A549 (cell line): Measurements from ENCODE around the gene BTBD7. TPM values are rescaled to one million over a fixed set of nuclear protein-coding genes. Genes with fewer than 3 reads are reported as not detected.

ENCODE experiments used
- ATAC-seq, 2 experiments: fragments of 200-7000 bp in 1 of 2; fragments of >200 bp in 1 of 2; cut with Nextera tagmentation in 1 of 2; cut with Tn5 transposase in 1 of 2; 3 replicates each; pipeline versions ENCODE4 v1.8.0 to v1.9.1; 2018 to 2020; ENCODE audit warnings: mild to moderate bottlenecking in 1 of 2, moderate library complexity in 1 of 2
- CTCF ChIA-PET: fragments of 300-600 bp; sonication (Branson Sonifier 250); formaldehyde crosslinking; extraction: SDS; loops from one replicate; lab custom pipeline; 2021; ENCODE audit warnings: antibody characterized with exemption, inconsistent platforms; lab: Yijun Ruan, JAX
- POLR2A ChIA-PET: fragments of 350-600 bp; formaldehyde crosslinking; extraction: SDS; loops from one replicate; lab custom pipeline; 2021; ENCODE audit warnings: antibody characterized with exemption, inconsistent platforms; lab: Yijun Ruan, JAX
- DNase-seq, 2 experiments: peaks; one replicate each; pipeline versions ENCODE4 v3.0.0 to v3.0.0-alpha.2; 2011 to 2016; ENCODE audit warnings: low read depth in 1 of 2, low spot score in 1 of 2
- FAIRE-seq: peaks from 2 replicates; lab custom pipeline; 2011; peaks lifted over from hg19 to GRCh38; lab: Jason Lieb, UNC
- H3K27ac ChIP-seq, 2 experiments: fragments of >200 bp; sonication (Bioruptor Twin); formaldehyde crosslinking; 3 replicates each; pipeline ENCODE4 v1.5.1; 2016 to 2017
- H3K4me1 ChIP-seq: fragments of >200 bp; sonication (Bioruptor Twin); formaldehyde crosslinking; 3 replicates; pipeline ENCODE4 v1.6.1; 2016
- H3K4me2 ChIP-seq: fragments of >200 bp; sonication (Bioruptor Twin); formaldehyde crosslinking; 3 replicates; pipeline ENCODE4 v1.6.1; 2016
- H3K4me3 ChIP-seq: fragments of >200 bp; sonication (Bioruptor Twin); formaldehyde crosslinking; 3 replicates; pipeline ENCODE4 v1.5.1; 2016
- H3K9me3 ChIP-seq: fragments of >200 bp; sonication (Bioruptor Twin); formaldehyde crosslinking; 3 replicates; pipeline ENCODE4 v1.6.1; 2016
- BHLHE40 ChIP-seq: IDR thresholded peaks from 2 replicates; pipeline ENCODE4 v1.6.1; 2012; ENCODE audit warnings: low read depth, low read length, inconsistent platforms
- CBX2 ChIP-seq: fragments of 200-600 bp; sonication (generic); IDR thresholded peaks from 2 replicates; pipeline ENCODE4 v1.6.1; 2016; ENCODE audit warnings: low read depth, mild to moderate bottlenecking, borderline replicate concordance
- CEBPB ChIP-seq, 2 experiments: fragments of >200 bp in 1 of 2; sonication (Bioruptor Twin) in 1 of 2; formaldehyde crosslinking in 1 of 2; IDR thresholded peaks; 2 replicates each; pipeline ENCODE4 v1.6.1; 2012 to 2016
- CHD2 ChIP-seq: fragments of 150-350 bp; IDR thresholded peaks from 2 replicates; pipeline ENCODE4 v1.6.1; 2014; ENCODE audit warnings: low read length; ENCODE audit not compliant: partially characterized antibody
- CHD4 ChIP-seq: fragments of 200-600 bp; sonication (generic); IDR thresholded peaks from 2 replicates; pipeline ENCODE4 v1.6.1; 2016; ENCODE audit warnings: antibody characterized with exemption, mild to moderate bottlenecking, borderline replicate concordance
- FOSB ChIP-seq: fragments of 250-450 bp; sonication (Bioruptor Pico); IDR thresholded peaks from 2 replicates; pipeline ENCODE4 v1.5.0; 2020; ENCODE audit warnings: mild to moderate bottlenecking, moderate library complexity
- FOSL2 ChIP-seq, 2 experiments: fragments of 450-650 bp in 1 of 2; fragments of >200 bp in 1 of 2; sonication (Bioruptor Twin) in 1 of 2; formaldehyde crosslinking; IDR thresholded peaks; 2 replicates each; pipeline versions ENCODE4 v1.5.0 to v1.6.1; 2016 to 2020; ENCODE audit warnings: mild to moderate bottlenecking in 1 of 2, moderate library complexity in 1 of 2
- FOXS1 ChIP-seq: fragments of 250-450 bp; sonication (Bioruptor Pico); IDR thresholded peaks from 2 replicates; pipeline ENCODE4 v1.5.0; 2020; ENCODE audit warnings: mild to moderate bottlenecking, moderate library complexity
- HDAC2 ChIP-seq: fragments of 200-600 bp; sonication (generic); IDR thresholded peaks from 2 replicates; pipeline ENCODE4 v1.6.1; 2016
- JUN ChIP-seq, 2 experiments: fragments of >200 bp; sonication (Bioruptor Twin); formaldehyde crosslinking; IDR thresholded peaks; 2 replicates in 1 of 2; 3 replicates in 1 of 2; pipeline ENCODE4 v1.6.1; 2016 to 2017
- JUNB ChIP-seq: fragments of >200 bp; sonication (Bioruptor Twin); formaldehyde crosslinking; IDR thresholded peaks from 2 replicates; pipeline ENCODE4 v1.6.1; 2016
- MAZ ChIP-seq: fragments of 150-350 bp; IDR thresholded peaks from 2 replicates; pipeline ENCODE4 v1.6.1; 2014; ENCODE audit warnings: antibody characterized with exemption, low read depth, low read length, borderline replicate concordance
- PHF8 ChIP-seq: fragments of 200-600 bp; sonication (generic); IDR thresholded peaks from 2 replicates; pipeline ENCODE4 v1.6.1; 2016; ENCODE audit warnings: low read depth, mild to moderate bottlenecking, antibody characterized with exemption, moderate library complexity, borderline replicate concordance
- RARB ChIP-seq: fragments of 250-450 bp; sonication (Bioruptor Pico); IDR thresholded peaks from 2 replicates; pipeline ENCODE4 v1.8.0; 2021; ENCODE audit warnings: mild to moderate bottlenecking, moderate library complexity
- RCOR1 ChIP-seq: fragments of 150-350 bp; IDR thresholded peaks from 2 replicates; pipeline ENCODE4 v1.6.1; 2014; ENCODE audit warnings: antibody characterized with exemption, low read length, low read depth
- RFX5 ChIP-seq: fragments of 450-650 bp; IDR thresholded peaks from 2 replicates; pipeline ENCODE4 v1.7.1; 2014; ENCODE audit warnings: antibody characterized with exemption, mild to moderate bottlenecking, moderate library complexity
- RNF2 ChIP-seq: fragments of 200-600 bp; sonication (generic); IDR thresholded peaks from 2 replicates; pipeline ENCODE4 v1.6.1; 2016; ENCODE audit warnings: low read depth, mild to moderate bottlenecking, antibody characterized with exemption, moderate library complexity, borderline replicate concordance
- SMC3 ChIP-seq: fragments of >200 bp; sonication (Bioruptor Twin); formaldehyde crosslinking; IDR thresholded peaks from 3 replicates; pipeline ENCODE4 v1.6.1; 2018; ENCODE audit warnings: inconsistent platforms
- SREBF2 ChIP-seq: fragments of 450-650 bp; IDR thresholded peaks from 2 replicates; pipeline ENCODE4 v1.6.1; 2014; ENCODE audit warnings: mild to moderate bottlenecking, moderate library complexity
- TP53 ChIP-seq: fragments of 250-450 bp; sonication (Bioruptor Pico); IDR thresholded peaks from 2 replicates; pipeline ENCODE4 v1.5.0; 2021; ENCODE audit warnings: mild to moderate bottlenecking, moderate library complexity
- ZC3H11A ChIP-seq: fragments of 450-650 bp; IDR thresholded peaks from 2 replicates; pipeline ENCODE4 v1.6.1; 2014; ENCODE audit warnings: antibody characterized with exemption, mild to moderate bottlenecking
- whole genome bisulfite sequencing: methylation state at CpG from one replicate; pipeline ENCODE4 v1.1.6; 2017; ENCODE audit errors: missing lambda C conversion rate; 5-methylcytosine and 5-hydroxymethylcytosine counted together
- polyA plus RNA-seq, 4 experiments: library from polyadenylated mRNA; depleted of rRNA in 3 of 4; stranded (reverse); fragments of >200 nt; fragmentation: RNase III in 1 of 4; extraction: RNeasy Plus Mini Kit Qiagen cat#74134 plus additional on column Dnase treatment in 1 of 4; gene quantifications; 2 replicates in 3 of 4; 3 replicates in 1 of 4; pipeline ENCODE4 v1.2.3, GENCODE V29; 2011 to 2017
- TF ChIP-seq, protein P1 (sequence below): fragments of 250-450 bp; sonication (Bioruptor Pico); IDR thresholded peaks from 2 replicates; pipeline ENCODE4 v1.5.0; 2020; ENCODE audit warnings: low read depth, mild to moderate bottlenecking, moderate library complexity
- TF ChIP-seq, protein P2 (sequence below): fragments of 450-650 bp; IDR thresholded peaks from 2 replicates; pipeline ENCODE4 v1.6.1; 2014; ENCODE audit warnings: antibody characterized with exemption
- TF ChIP-seq, protein P3 (sequence below): fragments of >200 bp; sonication (Bioruptor Twin); formaldehyde crosslinking; IDR thresholded peaks from 3 replicates; pipeline ENCODE4 v1.5.1; 2016
- TF ChIP-seq, protein P4 (sequence below): IDR thresholded peaks from 2 replicates; pipeline ENCODE4 v1.6.1; 2012
- TF ChIP-seq, protein P5 (sequence below): fragments of >200 bp; sonication (Bioruptor Twin); formaldehyde crosslinking; IDR thresholded peaks from 2 replicates; pipeline ENCODE4 v1.6.1; 2016
- TF ChIP-seq, protein P6 (sequence below): fragments of 250-450 bp; sonication (Bioruptor Pico); IDR thresholded peaks from 2 replicates; pipeline ENCODE4 v1.5.0; 2021; ENCODE audit warnings: mild to moderate bottlenecking, moderate library complexity, borderline replicate concordance

Gene BTBD7
- polyA plus RNA-seq, 2 of the 4 experiments (the other 2 are of a cell fraction), result 11.1 to 17.4 TPM

DNA sequence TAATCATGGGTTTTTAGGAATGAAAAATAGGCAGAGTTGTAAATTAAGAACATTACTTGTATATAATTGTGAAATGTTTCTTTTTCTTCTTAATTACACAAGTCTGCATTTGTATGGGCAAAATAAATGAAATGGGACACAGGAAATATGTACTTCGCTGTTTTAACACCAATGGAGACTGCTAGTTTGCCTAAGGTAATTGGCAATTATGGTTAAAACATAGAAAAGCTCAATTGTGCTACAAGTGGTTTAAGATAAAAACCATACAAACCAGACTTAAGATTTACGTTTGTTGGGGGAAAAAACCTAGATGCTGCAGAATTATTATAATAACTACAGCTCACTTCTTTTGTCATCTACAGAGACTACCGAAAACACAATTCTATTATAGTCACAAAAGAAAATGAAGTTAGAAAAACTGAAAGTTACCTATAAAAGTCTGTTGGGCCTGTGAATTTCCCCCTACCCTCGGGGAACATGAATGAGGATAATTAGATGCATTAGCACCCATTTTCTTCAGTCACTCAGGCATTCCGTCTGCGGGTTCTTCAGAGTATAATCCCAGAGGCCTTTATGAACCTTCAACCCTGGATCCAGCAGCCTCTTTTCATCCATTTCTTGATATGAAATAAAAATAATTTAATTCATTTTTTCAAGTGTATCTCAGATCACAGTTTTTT lies 37.2 kb downstream of the BTBD7 start:
- ATAC-seq, result no peak
- FAIRE-seq, result no peak
- TF ChIP-seq, protein P1, sequence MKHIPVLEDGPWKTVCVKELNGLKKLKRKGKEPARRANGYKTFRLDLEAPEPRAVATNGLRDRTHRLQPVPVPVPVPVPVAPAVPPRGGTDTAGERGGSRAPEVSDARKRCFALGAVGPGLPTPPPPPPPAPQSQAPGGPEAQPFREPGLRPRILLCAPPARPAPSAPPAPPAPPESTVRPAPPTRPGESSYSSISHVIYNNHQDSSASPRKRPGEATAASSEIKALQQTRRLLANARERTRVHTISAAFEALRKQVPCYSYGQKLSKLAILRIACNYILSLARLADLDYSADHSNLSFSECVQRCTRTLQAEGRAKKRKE (CRISPR knock-in tag), result no peak
- TF ChIP-seq RFX5, result no peak
- TF ChIP-seq, protein P2, sequence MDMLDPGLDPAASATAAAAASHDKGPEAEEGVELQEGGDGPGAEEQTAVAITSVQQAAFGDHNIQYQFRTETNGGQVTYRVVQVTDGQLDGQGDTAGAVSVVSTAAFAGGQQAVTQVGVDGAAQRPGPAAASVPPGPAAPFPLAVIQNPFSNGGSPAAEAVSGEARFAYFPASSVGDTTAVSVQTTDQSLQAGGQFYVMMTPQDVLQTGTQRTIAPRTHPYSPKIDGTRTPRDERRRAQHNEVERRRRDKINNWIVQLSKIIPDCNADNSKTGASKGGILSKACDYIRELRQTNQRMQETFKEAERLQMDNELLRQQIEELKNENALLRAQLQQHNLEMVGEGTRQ, result no peak
- no peak for TF ChIP-seq RNF2
- TF ChIP-seq FOXS1 (CRISPR knock-in tag), result no peak
- no peak for TF ChIP-seq CHD4
- TF ChIP-seq ZC3H11A, result no peak
- TF ChIP-seq, protein P3, sequence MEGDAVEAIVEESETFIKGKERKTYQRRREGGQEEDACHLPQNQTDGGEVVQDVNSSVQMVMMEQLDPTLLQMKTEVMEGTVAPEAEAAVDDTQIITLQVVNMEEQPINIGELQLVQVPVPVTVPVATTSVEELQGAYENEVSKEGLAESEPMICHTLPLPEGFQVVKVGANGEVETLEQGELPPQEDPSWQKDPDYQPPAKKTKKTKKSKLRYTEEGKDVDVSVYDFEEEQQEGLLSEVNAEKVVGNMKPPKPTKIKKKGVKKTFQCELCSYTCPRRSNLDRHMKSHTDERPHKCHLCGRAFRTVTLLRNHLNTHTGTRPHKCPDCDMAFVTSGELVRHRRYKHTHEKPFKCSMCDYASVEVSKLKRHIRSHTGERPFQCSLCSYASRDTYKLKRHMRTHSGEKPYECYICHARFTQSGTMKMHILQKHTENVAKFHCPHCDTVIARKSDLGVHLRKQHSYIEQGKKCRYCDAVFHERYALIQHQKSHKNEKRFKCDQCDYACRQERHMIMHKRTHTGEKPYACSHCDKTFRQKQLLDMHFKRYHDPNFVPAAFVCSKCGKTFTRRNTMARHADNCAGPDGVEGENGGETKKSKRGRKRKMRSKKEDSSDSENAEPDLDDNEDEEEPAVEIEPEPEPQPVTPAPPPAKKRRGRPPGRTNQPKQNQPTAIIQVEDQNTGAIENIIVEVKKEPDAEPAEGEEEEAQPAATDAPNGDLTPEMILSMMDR, result no peak
- no peak for TF ChIP-seq JUNB
- no peak for TF ChIP-seq MAZ
- TF ChIP-seq, protein P4, sequence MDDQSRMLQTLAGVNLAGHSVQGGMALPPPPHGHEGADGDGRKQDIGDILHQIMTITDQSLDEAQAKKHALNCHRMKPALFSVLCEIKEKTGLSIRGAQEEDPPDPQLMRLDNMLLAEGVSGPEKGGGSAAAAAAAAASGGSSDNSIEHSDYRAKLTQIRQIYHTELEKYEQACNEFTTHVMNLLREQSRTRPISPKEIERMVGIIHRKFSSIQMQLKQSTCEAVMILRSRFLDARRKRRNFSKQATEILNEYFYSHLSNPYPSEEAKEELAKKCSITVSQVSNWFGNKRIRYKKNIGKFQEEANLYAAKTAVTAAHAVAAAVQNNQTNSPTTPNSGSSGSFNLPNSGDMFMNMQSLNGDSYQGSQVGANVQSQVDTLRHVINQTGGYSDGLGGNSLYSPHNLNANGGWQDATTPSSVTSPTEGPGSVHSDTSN, result no peak
- TF ChIP-seq, protein P5, sequence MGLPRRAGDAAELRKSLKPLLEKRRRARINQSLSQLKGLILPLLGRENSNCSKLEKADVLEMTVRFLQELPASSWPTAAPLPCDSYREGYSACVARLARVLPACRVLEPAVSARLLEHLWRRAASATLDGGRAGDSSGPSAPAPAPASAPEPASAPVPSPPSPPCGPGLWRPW, result no peak
- TF ChIP-seq TP53, result no peak
- TF ChIP-seq FOSL2 (IDR thresholded peaks at IDR 0.05), result no peak
- no peak for TF ChIP-seq FOSL2 (CRISPR knock-in tag; IDR thresholded peaks at IDR 0.05)
- no peak for TF ChIP-seq RCOR1
- no peak for TF ChIP-seq CHD2
- TF ChIP-seq FOSB (CRISPR knock-in tag), result no peak
- TF ChIP-seq CEBPB (IDR thresholded peaks at IDR 0.05), result no peak
- TF ChIP-seq RARB (CRISPR knock-in tag), result no peak
- 90% methylated on average over 6 of the region's 6 CpGs for WGBS
- no peak overlapping the region for H3K4me3 ChIP-seq
- no peak for DNase-seq
- H3K27ac ChIP-seq, result no peak overlapping the region
- no peak overlapping the region for H3K4me2 ChIP-seq
- H3K4me1 ChIP-seq, result peaks cover 9% of the 10 kb centered on the region; the same call in 1 of the 3 replicates
- ChIA-PET CTCF (no interaction called here), POLR2A (no interaction called here)
- H3K9me3 ChIP-seq, result no peaks in the 10 kb centered on the region

DNA sequence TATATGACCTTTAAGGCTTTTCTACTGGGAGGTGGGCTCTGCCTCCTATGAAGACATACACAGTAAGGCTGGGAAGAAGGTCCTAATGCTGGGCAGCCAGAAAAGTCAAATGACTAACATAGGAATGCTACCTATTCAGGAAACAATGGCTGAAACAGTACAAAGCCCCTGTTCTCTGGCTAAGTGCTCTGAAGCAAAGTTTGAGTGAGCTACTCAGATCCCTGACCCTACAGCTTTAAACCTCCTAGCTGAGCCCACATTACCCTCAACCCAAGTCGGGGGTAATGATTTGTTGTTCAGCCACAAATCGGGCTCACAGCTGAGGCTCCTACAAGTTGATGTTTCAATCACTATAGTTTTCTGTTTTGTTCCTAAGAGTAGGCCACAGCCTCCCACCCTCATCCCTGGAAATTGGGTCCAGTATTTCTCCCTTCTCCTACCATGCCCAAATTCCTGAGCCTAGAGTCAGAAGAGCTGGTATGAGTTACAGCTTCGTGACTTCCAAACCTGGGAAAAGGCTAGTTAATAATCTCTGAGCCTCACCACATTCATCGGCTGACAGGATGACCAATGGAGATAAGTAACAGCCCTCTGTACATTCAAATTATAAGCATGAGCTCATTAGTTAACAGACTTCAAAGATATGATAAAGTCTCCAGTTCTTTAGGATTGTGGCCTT lies 46.5 kb downstream of the BTBD7 start:
- ATAC-seq, result peak in 1 of 2 experiments; percentile 69; a peak in 3 of 6 replicates
- peak; percentile 36 for FAIRE-seq
- no peaks in the 10 kb centered on the region for H3K9me3 ChIP-seq
- ChIA-PET POLR2A (interaction anchor here (1.1 kb wide), 1 partner anchor 19 kb away, joined by 3 read pairs; no protein-coding TSS in a partner anchor), CTCF (interaction anchor here (1.0 to 1.6 kb wide), 5 partner anchors 8 to 79 kb away, joined by 3 to 5 read pairs (median 3); no protein-coding TSS in a partner anchor)
- no peak overlapping the region for H3K27ac ChIP-seq
- H3K4me3 ChIP-seq, result no peak overlapping the region
- peak in 1 of 2 experiments; percentile 18 for DNase-seq
- H3K4me1 ChIP-seq, result peaks cover 11% of the 10 kb centered on the region
- WGBS, result 46% methylated on average over 4 of the region's 4 CpGs
- peak overlapping the region; percentile 22; the same call in 1 of the 3 replicates for H3K4me2 ChIP-seq
- TF ChIP-seq MAZ (no peak), SMC3 (no peak), JUN (IDR thresholded peaks at IDR 0.05) (no peak), CHD4 (no peak), SREBF2 (no peak), CBX2 (no peak), PHF8 (no peak), TP53 (no peak), HDAC2 (no peak), BHLHE40 (no peak)
- TF ChIP-seq, protein P6, sequence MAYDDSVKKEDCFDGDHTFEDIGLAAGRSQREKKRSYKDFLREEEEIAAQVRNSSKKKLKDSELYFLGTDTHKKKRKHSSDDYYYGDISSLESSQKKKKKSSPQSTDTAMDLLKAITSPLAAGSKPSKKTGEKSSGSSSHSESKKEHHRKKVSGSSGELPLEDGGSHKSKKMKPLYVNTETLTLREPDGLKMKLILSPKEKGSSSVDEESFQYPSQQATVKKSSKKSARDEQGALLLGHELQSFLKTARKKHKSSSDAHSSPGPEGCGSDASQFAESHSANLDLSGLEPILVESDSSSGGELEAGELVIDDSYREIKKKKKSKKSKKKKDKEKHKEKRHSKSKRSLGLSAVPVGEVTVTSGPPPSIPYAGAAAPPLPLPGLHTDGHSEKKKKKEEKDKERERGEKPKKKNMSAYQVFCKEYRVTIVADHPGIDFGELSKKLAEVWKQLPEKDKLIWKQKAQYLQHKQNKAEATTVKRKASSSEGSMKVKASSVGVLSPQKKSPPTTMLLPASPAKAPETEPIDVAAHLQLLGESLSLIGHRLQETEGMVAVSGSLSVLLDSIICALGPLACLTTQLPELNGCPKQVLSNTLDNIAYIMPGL (CRISPR knock-in tag), result no peak
- TF ChIP-seq, protein P2, result no peak
- TF ChIP-seq, protein P5, result no peak
